ENCODE data around the gene MT1B.
"Not testable (repeated sequence)": the region's sequence is repeated elsewhere in the genome, so short reads cannot be mapped to it uniquely, and the experiment has no call there.

The MT1B gene

GRCh38 chr16:56658327-56658875 lies 6.7 kb downstream of the MT1B start:
- Histone ChIP-seq H2BK120ac (ENCODE audit: low read depth, low read length) (no peak overlapping the region), H3K18ac (ENCODE audit: low read length) (no peak overlapping the region), H3K4me1 (ENCODE audit: control insufficient read depth, low read depth, low read length) (peaks cover 2% of the 10 kb centered on the region), H3K56ac (ENCODE audit: low read length) (no peak overlapping the region), H2BK5ac (ENCODE audit: low read length) (no peak overlapping the region), H3K27ac (ENCODE audit: low read depth, low read length) (no peak overlapping the region), H4K5ac (ENCODE audit: low read length) (no peak overlapping the region), H3K4me3 (ENCODE audit: low read length) (no peak overlapping the region), H3K23ac (ENCODE audit: low read length) (no peak overlapping the region), H3K79me2 (ENCODE audit: control insufficient read depth, insufficient read depth, low read length) (no peaks in the 10 kb centered on the region), H3K27me3 (ENCODE audit: insufficient read depth, low read length, poor library complexity) (peaks cover 49% of the 10 kb centered on the region), H3K4ac (ENCODE audit: low read depth, low read length) (no peak overlapping the region), H3K79me1 (ENCODE audit: low read length) (no peaks in the 10 kb centered on the region), H3K4me2 (ENCODE audit: low read length) (peak overlapping the region; percentile 2), H2AK5ac (ENCODE audit: low read length) (no peak overlapping the region), H3K36me3 (ENCODE audit: control insufficient read depth, insufficient read depth, low read length) (no peaks in the 10 kb centered on the region), H2BK15ac (replicated peaks; ENCODE audit: low read depth) (no peak overlapping the region), H3K9ac (ENCODE audit: low read length) (no peak overlapping the region), H4K8ac (ENCODE audit: low read depth, low read length) (no peak overlapping the region)
- no peak for DNase-seq
- no CpG with 5 or more reads among the region's 10 CpGs for WGBS (ENCODE audit: extremely low coverage, insufficient coverage, low lambda C conversion rate)

- H3K23ac ChIP-seq (ENCODE audit: low read length) = no peak overlapping the region
- no CpG with 5 or more reads among the region's 48 CpGs for WGBS (ENCODE audit: extremely low coverage, insufficient coverage, low lambda C conversion rate)
- no peak overlapping the region for H2AK5ac ChIP-seq (ENCODE audit: low read length)
- no peak overlapping the region for H3K9ac ChIP-seq (ENCODE audit: low read length)
- no peak overlapping the region for H3K56ac ChIP-seq (ENCODE audit: low read length)
- H3K27ac ChIP-seq (ENCODE audit: low read depth, low read length) = no peak overlapping the region
- peak; percentile 44 for DNase-seq
- peaks cover 2% of the 10 kb centered on the region for H3K4me1 ChIP-seq (ENCODE audit: control insufficient read depth, low read depth, low read length)
- H4K8ac ChIP-seq (ENCODE audit: low read depth, low read length) = no peak overlapping the region
- no peaks in the 10 kb centered on the region for H3K79me1 ChIP-seq (ENCODE audit: low read length)
- no peak overlapping the region for H2BK5ac ChIP-seq (ENCODE audit: low read length)
- no peak overlapping the region for H2BK15ac ChIP-seq (replicated peaks; ENCODE audit: low read depth)
- no peak overlapping the region for H3K18ac ChIP-seq (ENCODE audit: low read length)
- no peaks in the 10 kb centered on the region for H3K36me3 ChIP-seq (ENCODE audit: control insufficient read depth, insufficient read depth, low read length)
- H2BK120ac ChIP-seq (ENCODE audit: low read depth, low read length) = no peak overlapping the region
- H4K5ac ChIP-seq (ENCODE audit: low read length) = no peak overlapping the region
- H3K4me2 ChIP-seq (ENCODE audit: low read length) = peak overlapping the region; percentile 10
- peaks cover 78% of the 10 kb centered on the region for H3K27me3 ChIP-seq (ENCODE audit: insufficient read depth, low read length, poor library complexity)
- no peak overlapping the region for H3K4me3 ChIP-seq (ENCODE audit: low read length)
- H3K79me2 ChIP-seq (ENCODE audit: control insufficient read depth, insufficient read depth, low read length) = no peaks in the 10 kb centered on the region
- no peak overlapping the region for H3K4ac ChIP-seq (ENCODE audit: low read depth, low read length)
These were observed 11.0 kb downstream of the MT1B start for GRCh38 chr16:56662357-56663354.

GRCh38 chr16:56664506-56664905 lies 12.8 kb downstream of the MT1B start:
- Histone ChIP-seq H3K27me3 (ENCODE audit: insufficient read depth, low read length, poor library complexity) (peaks cover 82% of the 10 kb centered on the region), H3K79me2 (ENCODE audit: control insufficient read depth, insufficient read depth, low read length) (no peaks in the 10 kb centered on the region), H3K27ac (ENCODE audit: low read depth, low read length) (no peak overlapping the region), H3K23ac (ENCODE audit: low read length) (no peak overlapping the region), H3K4me2 (ENCODE audit: low read length) (no peak overlapping the region), H3K4me3 (ENCODE audit: low read length) (no peak overlapping the region), H2BK5ac (ENCODE audit: low read length) (no peak overlapping the region), H3K36me3 (ENCODE audit: control insufficient read depth, insufficient read depth, low read length) (no peaks in the 10 kb centered on the region), H3K18ac (ENCODE audit: low read length) (no peak overlapping the region), H3K9ac (ENCODE audit: low read length) (no peak overlapping the region), H3K56ac (ENCODE audit: low read length) (no peak overlapping the region), H2AK5ac (ENCODE audit: low read length) (no peak overlapping the region), H4K8ac (ENCODE audit: low read depth, low read length) (no peak overlapping the region), H4K5ac (ENCODE audit: low read length) (no peak overlapping the region), H2BK120ac (ENCODE audit: low read depth, low read length) (no peak overlapping the region), H3K4ac (ENCODE audit: low read depth, low read length) (no peak overlapping the region), H3K4me1 (ENCODE audit: control insufficient read depth, low read depth, low read length) (no peaks in the 10 kb centered on the region), H2BK15ac (replicated peaks; ENCODE audit: low read depth) (no peak overlapping the region), H3K79me1 (ENCODE audit: low read length) (no peaks in the 10 kb centered on the region)
- no CpG with 5 or more reads among the region's 1 CpG for WGBS (ENCODE audit: extremely low coverage, insufficient coverage, low lambda C conversion rate)
- no peak for DNase-seq

- H2AK5ac ChIP-seq (ENCODE audit: low read length); H3K4me1 ChIP-seq (ENCODE audit: control insufficient read depth, low read depth, low read length); H3K36me3 ChIP-seq (ENCODE audit: control insufficient read depth, insufficient read depth, low read length); DNase-seq; H3K9ac ChIP-seq (ENCODE audit: low read length); H4K8ac ChIP-seq (ENCODE audit: low read depth, low read length); H4K5ac ChIP-seq (ENCODE audit: low read length); H3K27ac ChIP-seq (ENCODE audit: low read depth, low read length); H3K23ac ChIP-seq (ENCODE audit: low read length); H3K79me1 ChIP-seq (ENCODE audit: low read length); H3K4me3 ChIP-seq (ENCODE audit: low read length); H2BK120ac ChIP-seq (ENCODE audit: low read depth, low read length); H3K18ac ChIP-seq (ENCODE audit: low read length); H3K4me2 ChIP-seq (ENCODE audit: low read length); H3K56ac ChIP-seq (ENCODE audit: low read length); H3K4ac ChIP-seq (ENCODE audit: low read depth, low read length); H2BK15ac ChIP-seq (replicated peaks; ENCODE audit: low read depth); H3K79me2 ChIP-seq (ENCODE audit: control insufficient read depth, insufficient read depth, low read length); H2BK5ac ChIP-seq (ENCODE audit: low read length): not testable (repeated sequence)
- H3K27me3 ChIP-seq (ENCODE audit: insufficient read depth, low read length, poor library complexity) = peaks cover 82% of the 10 kb centered on the region
- WGBS (ENCODE audit: extremely low coverage, insufficient coverage, low lambda C conversion rate) = no CpG with 5 or more reads among the region's 8 CpGs
These were observed 13.9 kb downstream of the MT1B start for GRCh38 chr16:56665286-56666261.

- Histone ChIP-seq H2BK5ac (ENCODE audit: low read length) (no peak within 1 kb of the TSS), H3K18ac (ENCODE audit: low read length) (no peak within 1 kb of the TSS), H3K4me2 (ENCODE audit: low read length) (peak within 1 kb of the TSS; percentile 33), H3K9ac (ENCODE audit: low read length) (no peak within 1 kb of the TSS), H4K5ac (ENCODE audit: low read length) (no peak within 1 kb of the TSS), H3K23ac (ENCODE audit: low read length) (no peak within 1 kb of the TSS), H2BK120ac (ENCODE audit: low read depth, low read length) (no peak within 1 kb of the TSS), H3K79me1 (ENCODE audit: low read length) (no peaks in the 10 kb centered on the region), H3K4ac (ENCODE audit: low read depth, low read length) (no peak within 1 kb of the TSS), H2AK5ac (ENCODE audit: low read length) (no peak within 1 kb of the TSS), H3K4me1 (ENCODE audit: control insufficient read depth, low read depth, low read length) (no peaks in the 10 kb centered on the region), H3K27ac (ENCODE audit: low read depth, low read length) (no peak within 1 kb of the TSS), H3K79me2 (ENCODE audit: control insufficient read depth, insufficient read depth, low read length) (no peaks in the 10 kb centered on the region), H3K56ac (ENCODE audit: low read length) (no peak within 1 kb of the TSS), H2BK15ac (replicated peaks; ENCODE audit: low read depth) (no peak within 1 kb of the TSS), H3K36me3 (ENCODE audit: control insufficient read depth, insufficient read depth, low read length) (no peaks in the 10 kb centered on the region), H4K8ac (ENCODE audit: low read depth, low read length) (no peak within 1 kb of the TSS), H3K27me3 (ENCODE audit: insufficient read depth, low read length, poor library complexity) (peaks cover 67% of the 10 kb centered on the region), H3K4me3 (ENCODE audit: low read length) (no peak within 1 kb of the TSS)
- no peak for DNase-seq
- no CpG with 5 or more reads among the region's 46 CpGs for WGBS (ENCODE audit: extremely low coverage, insufficient coverage, low lambda C conversion rate)
These were observed 16.2 kb downstream of the MT1B start, which contains the start of gene MT1G for GRCh38 chr16:56667581-56668571. Gene MT1G, minus strand, starts transcription at chr16:56668065. Its CDS starts 72 bp downstream, at chr16:56667993.

Measured in mesendoderm (in vitro differentiated cells).